GM19035 (cell line): ENCODE data around the gene UTF1.
"Not testable (repeated sequence)": the region's sequence is repeated elsewhere in the genome, so short reads cannot be mapped to it uniquely, and the experiment has no call there.

Source experiments
- ATAC-seq: cut with Tn5 transposase; IDR thresholded peaks from one replicate; pipeline ENCODE4 v1.9.1; 2021; ENCODE audit not compliant: unreplicated experiment

UTF1 gene

DNA sequence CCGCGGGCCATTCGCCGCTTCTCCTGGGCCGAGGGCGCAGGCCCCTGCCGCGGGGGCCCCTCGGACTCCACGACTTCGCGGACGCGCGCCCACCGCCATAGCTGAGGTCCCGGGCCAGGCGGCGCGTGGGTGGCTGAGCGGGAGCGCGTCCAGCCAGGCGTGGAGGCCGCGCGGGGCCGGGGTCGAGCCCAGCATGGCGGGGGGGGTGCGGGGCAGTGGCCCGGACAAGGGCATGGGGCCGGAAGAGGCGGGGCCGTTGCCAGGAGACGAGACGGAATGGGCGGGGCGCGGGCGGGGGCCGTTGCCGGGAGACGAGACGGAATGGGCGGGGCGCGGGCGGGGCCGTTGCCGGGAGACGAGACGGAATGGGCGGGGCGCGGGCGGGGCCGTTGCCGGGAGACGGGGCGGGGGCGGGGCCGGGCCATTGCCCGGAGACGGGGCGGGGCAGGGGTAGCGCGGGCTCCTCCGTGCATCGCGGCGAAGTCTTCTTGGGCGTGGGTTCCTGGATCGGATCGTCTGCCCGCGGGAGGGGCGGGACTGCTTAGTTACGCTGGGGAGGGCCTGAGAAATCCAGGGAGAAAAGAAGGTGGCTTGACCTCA is 31.8 kb downstream of the UTF1 start:
- ATAC-seq = peak; percentile 72

DNA sequence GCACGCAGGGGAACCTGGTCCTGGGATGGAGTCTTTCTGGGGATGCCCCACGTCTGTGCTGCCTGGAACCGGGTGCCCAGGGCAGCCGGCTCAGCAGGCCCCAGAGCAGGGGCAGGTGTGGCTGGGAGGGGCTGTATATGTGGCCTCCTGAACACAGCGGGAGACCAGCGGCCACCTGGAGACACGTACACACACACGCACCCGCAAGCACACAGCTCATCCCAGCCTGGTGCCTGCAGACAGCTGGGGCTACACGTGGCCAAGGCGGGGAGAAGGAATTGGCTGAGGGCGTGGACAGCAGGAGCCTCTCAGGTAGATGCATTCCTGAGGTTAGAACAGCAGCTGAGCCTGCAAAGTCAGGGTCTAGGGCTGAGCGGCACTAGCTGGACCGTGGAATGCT is 32.7 kb downstream of the UTF1 start:
- no peak for ATAC-seq

GRCh38 chr10:133263674-133264073 is 33.7 kb downstream of the UTF1 start:
- ATAC-seq = no peak

- no peak for ATAC-seq
Observed at GRCh38 chr10:133264461-133264860, 34.4 kb downstream of the UTF1 start.

DNA sequence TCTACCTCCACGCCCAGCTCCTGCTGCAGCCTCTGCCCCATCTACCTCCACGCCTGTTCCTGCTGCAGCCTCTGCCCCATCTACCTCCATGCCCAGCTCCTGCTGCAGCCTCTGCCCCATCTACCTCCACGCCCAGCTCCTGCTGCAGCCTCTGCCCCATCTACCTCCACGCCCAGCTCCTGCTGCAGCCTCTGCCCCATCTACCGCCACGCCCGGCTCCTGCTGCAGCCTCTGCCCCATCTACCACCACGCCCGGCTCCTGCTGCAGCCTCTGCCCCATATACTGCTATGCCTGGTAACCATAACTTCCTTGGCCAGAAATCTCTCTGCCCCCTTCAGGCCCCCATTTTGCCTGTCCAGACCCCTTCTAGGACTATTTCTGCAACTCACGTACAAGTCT is 35.0 kb downstream of the UTF1 start:
- not testable (repeated sequence) for ATAC-seq

- no peak for ATAC-seq
Observed at GRCh38 chr10:133266056-133266795, 36.2 kb downstream of the UTF1 start.

GRCh38 chr10:133267293-133267692 is 37.3 kb downstream of the UTF1 start:
- no peak for ATAC-seq

DNA sequence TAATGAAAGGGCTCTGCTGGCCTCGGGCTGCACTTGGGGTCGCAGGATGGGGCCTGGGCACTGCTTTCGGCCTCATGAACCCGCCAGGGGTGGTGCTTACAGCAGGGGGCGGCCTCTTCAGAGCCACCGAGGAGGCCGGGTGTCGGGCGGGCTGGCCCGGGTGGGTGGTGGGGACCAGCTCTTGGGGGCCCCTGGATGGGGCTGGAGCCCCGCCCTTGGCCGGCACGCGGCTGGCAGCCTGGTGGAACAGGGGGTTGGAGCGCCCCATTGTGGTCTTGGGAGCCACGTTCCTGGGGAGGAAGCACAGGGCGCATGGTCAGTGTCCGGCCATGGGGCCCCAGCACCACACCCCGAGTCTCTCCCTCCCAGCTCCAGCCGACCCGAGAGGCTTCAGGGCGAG is 37.8 kb downstream of the UTF1 start:
- no peak for ATAC-seq

- ATAC-seq = no peak
Observed at GRCh38 chr10:133268532-133268931, 38.5 kb downstream of the UTF1 start.

DNA sequence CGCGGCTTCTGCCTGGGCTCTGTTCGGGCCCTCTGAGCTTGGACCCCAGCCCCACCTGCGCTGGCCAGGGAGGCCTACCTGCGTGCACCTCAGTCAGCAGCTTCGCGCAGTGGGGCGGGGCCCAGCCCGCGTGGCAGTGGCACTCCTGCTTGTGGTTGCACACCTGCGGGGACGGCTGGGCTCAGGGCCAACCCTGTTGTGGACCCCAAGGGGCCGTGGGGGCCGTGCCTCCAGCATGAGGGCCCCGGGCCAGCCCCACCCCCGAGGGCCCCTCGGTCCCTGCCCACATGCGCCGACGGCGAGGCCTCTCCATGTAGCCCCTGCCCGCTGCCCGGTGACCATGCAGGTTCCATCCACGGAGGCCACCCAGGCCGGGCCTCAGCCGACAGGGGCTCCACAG is 39.4 kb downstream of the UTF1 start:
- ATAC-seq = no peak

GRCh38 chr10:133270204-133270603 is 40.2 kb downstream of the UTF1 start:
- ATAC-seq = no peak

GRCh38 chr10:133270773-133271297 is 40.8 kb downstream of the UTF1 start:
- ATAC-seq = no peak

- ATAC-seq = no peak
Observed at GRCh38 chr10:133271521-133272300, 41.7 kb downstream of the UTF1 start.

- no peak for ATAC-seq
Observed at GRCh38 chr10:133272301-133272963, 42.4 kb downstream of the UTF1 start.

- no peak for ATAC-seq
Observed at GRCh38 chr10:133272964-133273420, 43.0 kb downstream of the UTF1 start.

GRCh38 chr10:133273534-133274143 is 43.6 kb downstream of the UTF1 start:
- no peak for ATAC-seq

DNA sequence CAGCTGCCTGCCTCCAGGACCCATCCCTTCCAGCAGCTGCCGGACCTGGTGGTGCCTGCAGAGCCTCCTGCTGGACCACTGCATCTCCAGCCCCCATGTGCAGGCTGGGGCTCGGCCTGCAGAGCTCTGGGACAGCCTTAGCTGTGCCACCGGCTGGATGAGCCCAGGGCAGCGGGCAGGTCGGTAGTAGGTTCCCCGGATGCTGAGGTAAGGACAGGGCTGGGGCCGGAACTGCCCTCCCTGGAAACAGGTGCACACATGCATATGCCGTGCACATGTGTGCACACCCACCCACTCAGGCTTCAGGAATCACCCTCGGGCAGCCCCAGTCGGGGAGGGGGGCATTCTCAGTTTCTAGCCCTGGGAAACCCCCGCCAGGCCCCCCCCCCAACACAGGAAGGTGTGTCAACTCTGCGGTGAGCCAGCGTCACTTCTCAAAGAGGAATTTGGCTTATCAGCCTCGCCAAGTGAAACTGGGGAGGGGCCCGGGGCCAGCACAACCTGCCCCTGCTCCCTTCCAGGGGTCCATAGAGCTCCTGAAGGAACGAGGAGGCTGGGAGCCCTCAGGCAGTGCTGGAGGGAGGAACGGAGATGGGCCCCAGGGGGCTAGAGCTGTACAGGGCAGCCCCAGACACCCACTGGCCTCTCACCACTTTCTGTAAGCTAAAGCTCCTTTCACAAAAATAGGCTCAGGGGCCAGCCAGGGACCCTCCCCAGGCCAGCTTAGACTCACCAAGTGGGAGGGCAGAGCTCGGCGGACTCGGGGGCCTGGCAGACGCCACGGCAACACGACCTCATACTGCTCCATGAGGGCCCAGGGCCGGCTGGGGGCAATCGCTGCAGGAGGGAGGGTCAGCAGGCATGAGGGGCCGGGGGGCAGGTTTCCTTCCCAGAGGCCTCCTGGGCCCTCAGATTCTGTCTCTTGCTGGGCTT is 45.0 kb downstream of the UTF1 start:
- peak; percentile 51 for ATAC-seq

DNA sequence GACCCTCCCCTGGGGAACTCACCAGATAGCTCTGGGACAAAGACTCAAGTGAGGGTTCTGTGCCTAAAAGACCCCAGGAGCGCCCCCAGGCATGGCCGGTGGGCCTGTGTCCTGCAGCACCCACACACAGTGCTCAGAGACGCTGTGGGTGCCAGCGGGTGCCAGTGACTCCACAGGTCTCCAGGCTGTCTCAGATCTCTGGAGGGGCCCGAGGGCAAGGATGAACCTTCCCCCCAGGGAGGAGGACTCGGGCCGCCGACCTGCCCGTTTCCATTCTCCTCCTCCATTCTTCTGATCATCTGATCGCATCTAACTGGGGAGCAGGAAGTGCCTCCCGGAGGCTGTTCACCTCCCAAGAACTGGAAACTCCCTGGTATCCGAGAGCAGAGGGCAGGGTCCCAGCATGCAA is 45.7 kb downstream of the UTF1 start:
- ATAC-seq = peak; percentile 33

DNA sequence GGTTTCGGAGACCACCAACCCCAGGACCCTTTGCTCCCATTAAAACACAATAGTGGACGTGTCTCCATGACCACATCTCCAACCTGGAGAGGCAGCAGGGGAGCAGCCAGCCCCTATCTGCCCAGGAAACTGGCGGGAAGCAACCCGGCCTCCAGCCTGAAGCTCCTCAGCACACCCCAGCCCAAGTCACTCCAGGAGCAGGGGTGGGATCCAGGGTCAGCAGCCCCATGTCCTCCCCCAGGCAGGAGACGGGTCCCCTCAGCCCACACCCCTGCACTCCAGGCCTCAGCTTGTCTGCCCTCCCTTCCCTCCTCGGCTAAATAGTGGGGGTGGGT is 46.0 kb downstream of the UTF1 start:
- ATAC-seq = peak; percentile 0
